ENCODE measurements around the gene ARHGEF11.
"Not testable (repeated sequence)": the region's sequence is repeated elsewhere in the genome, so short reads cannot be mapped to it uniquely, and the experiment has no call there.

The ARHGEF11 gene

DNA sequence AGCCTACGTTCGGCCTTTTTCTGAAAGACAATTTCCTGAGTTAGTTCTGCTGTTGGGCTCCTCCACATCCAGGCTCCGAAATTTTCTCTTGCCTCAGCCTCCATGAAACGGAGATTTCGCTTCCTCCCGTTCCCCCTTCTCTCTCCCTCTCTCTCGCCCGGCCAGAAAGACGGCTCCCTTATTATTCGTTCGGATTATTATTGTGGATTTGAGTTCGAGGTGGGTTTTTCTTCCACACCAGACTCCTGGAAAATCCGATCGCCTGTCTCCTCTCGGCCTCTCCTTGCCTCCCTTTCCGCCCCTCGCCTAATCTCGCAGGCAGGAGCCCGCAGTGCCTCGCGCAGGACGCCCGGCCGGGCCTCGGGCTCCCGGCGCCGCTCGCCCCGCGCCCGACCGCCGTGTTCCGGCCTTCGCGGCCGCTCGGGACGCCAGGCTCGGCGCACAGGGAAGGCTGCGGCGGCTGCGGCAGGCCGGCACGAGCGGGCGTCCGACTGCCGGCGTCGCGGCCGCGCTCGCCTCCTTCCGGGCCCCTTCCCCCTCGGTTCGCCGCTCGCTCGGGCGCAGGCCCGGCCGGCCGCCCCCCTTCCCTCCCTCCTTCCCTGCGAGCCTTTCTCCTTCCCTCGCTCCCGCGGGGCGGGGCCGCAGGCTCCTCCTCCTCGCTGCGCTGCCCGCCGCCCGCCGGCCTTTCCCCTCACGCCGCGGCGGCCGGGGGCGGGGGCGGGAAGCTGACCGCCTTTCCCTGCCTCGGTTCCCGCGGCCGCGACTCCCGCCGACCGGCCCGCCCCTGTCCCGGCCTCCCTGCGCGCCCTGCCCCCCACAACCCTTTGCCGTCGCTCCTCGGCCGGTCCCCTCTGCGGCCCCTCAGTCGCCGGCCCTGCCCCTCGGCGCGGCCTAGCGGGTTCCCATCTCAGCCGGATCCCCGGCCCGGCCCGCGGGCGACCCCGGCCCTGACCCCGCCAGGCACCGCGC lies at the start of gene ARHGEF11:
ARHGEF11 (minus strand) TSS at position 493 of the 969 bp plus-strand sequence. CDS start 1,412 bp downstream, outside the sequence.
- DNase-seq: peak in 3 of 6 experiments; percentile 6 to 37 (median 10)

GRCh38 chr1:157095091-157095490 lies 49.5 kb upstream of the ARHGEF11 start:
- DNase-seq: no peak

GRCh38 chr1:157092831-157093230 lies 47.3 kb upstream of the ARHGEF11 start:
- no peak for DNase-seq

- no peak for DNase-seq
Measured at GRCh38 chr1:157091668-157092273, 46.2 kb upstream of the ARHGEF11 start.

DNA sequence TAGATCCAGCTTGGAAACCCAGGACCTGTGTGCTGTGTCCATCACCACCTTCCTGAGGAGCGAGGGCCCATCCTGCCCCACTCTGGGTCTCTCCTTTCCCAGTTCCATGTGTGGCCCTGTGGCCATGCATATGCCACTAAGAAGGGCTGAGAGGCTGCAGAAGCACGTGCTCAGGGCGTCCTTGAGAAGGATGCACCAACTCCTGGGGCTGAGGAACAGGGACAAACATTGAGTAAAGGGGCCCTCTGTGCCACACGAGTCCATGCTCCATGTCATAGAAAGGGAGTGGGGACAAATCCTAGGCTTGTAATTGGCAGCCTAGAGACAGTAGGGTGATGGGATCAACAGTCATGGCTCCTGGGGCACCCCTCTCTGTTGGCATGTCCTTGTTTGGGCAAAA lies 45.6 kb upstream of the ARHGEF11 start:
- no peak for DNase-seq

- DNase-seq: no peak
Measured at GRCh38 chr1:157090771-157091170, 45.2 kb upstream of the ARHGEF11 start.

DNA sequence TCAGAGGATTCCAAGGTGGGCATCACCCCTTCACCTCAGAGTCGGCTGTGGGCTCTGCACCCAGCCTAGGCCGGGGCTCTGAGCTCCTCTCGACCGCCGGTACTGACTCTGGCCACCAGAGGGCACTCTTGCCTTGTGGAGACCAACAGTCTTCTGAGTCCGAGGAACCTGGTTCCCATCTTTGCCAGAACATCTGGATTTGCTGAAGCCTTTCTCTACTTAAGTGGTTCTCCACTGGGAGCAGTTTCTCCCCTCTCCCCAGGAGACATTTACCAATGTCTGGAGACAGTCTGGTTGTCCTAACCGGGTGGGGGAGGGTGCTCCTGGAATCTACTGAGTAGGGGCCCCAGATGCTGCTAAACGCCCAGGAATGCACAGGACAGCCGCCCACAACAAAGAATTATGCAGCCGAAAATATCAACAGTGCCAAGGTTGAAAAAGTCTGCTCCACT lies 44.7 kb upstream of the ARHGEF11 start:
- peak; percentile 49 to 86 (median 78) for DNase-seq

DNA sequence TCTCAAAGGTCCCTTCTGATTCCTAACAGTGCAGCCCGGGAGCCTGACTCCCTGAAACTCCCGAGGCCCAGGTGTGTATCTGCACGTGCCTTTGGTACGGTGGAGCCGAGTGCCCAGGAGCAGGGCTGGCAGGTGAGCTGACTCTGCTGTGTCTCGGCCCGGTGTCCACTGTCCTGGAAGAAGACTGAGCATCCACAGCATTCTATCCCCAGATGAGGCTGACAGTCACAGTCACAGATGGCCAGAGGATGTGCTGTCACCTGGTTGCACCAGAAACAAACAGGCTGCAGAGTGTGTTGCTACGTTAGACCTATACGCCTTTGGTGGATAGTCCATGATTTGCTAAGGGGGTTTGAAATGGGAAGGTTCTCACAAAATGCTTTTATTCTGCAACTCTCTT lies 44.2 kb upstream of the ARHGEF11 start:
- no peak for DNase-seq

DNA sequence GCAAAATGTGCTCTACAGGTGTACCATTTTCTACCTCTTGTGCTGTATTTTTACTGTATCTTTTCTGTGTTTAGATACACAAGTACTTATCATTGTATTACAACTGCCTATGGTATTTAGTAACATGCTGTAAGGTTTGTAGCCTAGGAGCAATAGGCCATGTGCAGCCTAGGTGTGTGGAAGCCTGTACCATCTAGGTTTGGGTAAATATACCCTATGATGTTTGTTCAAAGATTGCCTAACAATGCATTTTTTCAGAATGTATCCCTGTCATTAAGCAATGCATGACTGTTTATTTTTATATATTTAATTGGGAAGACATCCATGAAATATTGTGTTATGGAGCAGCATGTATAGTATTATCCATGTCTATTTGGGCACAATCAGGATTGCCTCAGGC lies 43.1 kb upstream of the ARHGEF11 start:
- no peak for DNase-seq

- no peak for DNase-seq
Measured at GRCh38 chr1:157087030-157087429, 41.5 kb upstream of the ARHGEF11 start.

GRCh38 chr1:157086299-157086698 lies 40.8 kb upstream of the ARHGEF11 start:
- no peak for DNase-seq

DNA sequence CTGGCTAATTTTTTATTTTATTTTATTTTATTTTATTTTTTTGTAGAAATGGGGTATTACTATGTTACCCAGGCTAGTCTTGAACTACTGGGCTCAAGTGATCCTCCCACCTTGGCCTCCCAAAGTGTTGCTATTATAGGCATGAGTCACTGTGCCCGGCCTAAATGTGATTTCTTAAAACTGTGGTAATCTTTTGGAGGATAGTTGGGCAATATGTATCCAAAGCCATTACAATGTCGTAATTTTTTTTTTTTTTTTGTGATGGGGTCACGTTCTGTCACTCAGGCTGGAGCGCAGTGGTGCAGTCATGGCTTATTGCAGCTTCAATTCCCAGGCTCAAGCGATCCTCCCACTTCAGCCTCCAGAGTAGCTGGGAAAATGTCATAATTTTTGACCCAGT lies 39.9 kb upstream of the ARHGEF11 start:
- no peak for DNase-seq

DNA sequence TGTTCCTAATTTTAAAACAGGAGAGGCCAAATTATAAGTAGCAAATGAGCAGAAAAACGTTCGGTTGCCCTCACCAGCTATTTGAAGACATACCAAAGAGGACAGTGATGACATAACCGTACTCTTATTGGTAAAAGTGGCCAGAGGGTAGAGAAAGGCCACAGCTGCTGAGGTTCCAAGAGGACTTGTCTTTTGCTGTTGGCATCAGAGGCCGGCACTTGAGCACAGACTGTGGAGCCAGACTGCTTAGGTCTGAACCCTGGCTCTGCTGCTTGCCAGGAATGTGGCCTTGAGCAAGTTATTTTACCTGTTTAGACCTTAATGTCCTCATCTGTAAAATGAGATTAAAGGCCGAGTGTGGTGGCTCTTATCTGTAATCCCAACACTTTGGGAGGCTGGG lies 39.2 kb upstream of the ARHGEF11 start:
- DNase-seq: no peak

DNA sequence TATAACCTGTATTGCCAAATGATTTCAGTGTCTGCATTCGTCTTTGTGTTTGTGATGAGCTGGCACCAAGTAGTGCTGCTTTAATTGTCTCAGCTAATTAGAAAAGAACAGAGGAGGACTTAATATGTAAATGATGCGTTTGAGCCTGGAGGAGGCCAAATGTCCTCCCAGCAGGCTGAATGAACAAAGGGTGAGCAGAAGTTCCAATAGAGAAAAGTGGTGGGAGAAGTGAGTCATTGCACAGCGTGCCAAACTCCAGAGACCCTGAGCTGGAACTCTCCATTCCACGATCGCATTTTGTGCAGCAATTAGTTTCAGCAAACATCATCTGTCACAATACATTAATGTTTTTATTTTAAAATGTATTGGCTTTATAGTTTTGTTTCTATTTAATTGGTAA lies 36.2 kb upstream of the ARHGEF11 start:
- no peak for DNase-seq

- no peak for DNase-seq
Measured at GRCh38 chr1:157080714-157081113, 35.2 kb upstream of the ARHGEF11 start.

DNA sequence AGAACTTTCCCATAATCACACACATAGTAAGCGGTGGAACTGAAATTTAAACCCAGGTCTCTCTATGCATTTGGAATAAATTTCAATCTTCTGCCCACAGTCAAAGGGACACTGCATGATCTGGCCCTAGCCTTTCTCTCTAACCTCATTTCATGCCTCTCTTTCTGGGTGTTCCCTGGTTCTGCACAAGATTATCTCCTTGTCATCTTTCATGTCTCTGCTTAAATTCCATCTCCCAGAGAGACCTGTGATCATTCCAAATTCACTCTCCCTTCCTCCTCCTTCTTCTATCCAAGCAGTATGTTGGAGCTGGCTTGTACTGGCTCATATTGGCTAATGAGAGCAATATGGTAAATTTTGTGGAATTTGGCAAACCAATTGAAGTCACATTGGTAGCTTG lies 31.9 kb upstream of the ARHGEF11 start:
- DNase-seq: no peak

DNA sequence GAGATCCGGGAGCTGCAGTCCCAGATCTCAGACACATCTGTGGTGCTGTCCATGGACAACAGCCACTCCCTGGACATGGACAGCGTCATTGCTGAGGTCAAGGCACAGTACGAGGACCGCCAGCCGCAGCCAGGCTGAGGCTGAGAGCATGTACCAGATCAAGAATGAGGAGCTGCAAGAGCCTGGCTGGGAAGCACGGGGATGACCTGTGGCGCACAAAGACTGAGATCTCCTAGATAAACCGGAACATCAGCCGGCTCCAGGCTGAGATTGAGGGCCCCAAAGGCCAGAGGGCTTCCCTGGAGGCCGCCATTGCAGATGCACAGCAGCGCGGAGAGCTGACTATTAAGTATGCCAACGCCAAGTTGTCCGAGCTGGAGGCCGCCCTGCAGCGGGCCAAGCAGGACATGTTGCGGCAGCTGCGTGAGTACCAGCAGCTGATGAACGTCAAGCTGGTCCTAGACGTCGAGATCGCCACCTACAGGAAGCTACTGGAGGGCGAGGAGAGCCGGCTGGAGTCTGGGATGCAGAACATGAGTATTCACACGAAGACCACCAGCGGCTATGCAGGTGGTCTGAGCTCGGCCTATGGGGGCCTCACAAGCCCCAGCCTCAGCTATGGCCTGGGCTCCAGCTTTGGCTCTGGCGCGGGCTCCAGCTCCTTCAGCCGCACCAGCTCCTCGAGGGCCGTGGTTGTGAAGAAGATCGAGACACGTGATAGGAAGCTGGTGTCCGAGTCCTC lies 28.6 kb upstream of the ARHGEF11 start:
- DNase-seq: peak in 2 of 6 experiments; percentile 8 to 12

DNA sequence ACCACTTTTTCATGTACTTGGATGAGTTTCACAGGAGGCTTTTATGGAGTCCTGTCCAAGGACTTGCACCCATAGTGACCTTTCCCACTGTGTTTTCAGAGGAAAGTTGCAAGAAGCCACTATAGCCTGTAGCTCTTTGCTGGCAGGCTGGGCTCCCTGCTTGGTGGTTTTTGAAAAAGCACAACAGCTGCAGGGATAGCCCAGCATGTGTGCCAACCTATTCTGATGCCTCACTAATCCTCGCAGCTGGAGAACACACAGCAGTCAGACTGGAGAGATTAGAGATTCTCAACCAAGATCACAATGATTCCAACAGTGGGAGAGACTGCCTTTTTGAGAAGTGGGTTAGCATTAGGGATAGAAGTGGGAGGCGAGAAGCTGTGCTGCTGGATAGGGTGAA lies 24.1 kb upstream of the ARHGEF11 start:
- DNase-seq: no peak

GRCh38 chr1:157059241-157059640 lies 13.7 kb upstream of the ARHGEF11 start:
- not testable (repeated sequence) for DNase-seq

DNA sequence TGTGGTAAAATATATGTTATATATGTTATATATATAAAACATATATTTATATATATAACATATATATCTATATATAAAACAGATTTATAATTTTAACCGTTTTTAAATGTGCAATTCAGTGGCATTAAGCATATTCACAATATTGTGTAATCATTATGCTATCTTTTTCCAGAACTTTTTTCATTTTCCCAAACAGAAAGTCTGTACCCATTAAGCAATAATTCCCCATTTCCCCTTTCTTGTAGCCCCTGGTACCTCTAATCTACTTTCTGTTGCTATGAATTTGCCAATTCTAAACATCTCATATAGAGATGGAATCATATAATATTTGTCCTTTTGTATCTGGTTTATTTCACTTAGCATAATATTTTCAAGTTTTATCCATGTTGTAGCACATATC lies 10.7 kb upstream of the ARHGEF11 start:
- DNase-seq: no peak

DNA sequence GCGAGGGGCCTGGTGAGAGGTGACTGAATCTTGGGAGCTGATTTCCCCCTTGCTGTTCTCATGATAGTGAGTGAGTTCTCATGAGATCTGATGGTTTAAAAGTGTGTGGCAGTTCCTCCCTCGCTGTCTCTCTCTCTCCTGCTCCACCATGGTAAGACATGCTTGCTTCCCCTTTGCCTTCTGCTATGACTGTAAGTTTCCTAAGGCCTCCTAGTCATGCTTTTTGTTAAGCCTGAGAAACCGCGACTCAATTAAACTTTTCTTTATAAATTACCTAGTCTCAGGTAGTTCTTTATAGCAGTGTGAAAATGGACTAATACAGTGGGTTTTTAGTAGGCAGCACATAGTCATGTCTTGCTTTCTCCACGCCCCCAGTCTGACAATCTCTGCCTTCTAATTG lies 10.2 kb upstream of the ARHGEF11 start:
- DNase-seq: not testable (repeated sequence)

- no peak for DNase-seq
Measured at GRCh38 chr1:157050836-157051235, 5.3 kb upstream of the ARHGEF11 start.

DNA sequence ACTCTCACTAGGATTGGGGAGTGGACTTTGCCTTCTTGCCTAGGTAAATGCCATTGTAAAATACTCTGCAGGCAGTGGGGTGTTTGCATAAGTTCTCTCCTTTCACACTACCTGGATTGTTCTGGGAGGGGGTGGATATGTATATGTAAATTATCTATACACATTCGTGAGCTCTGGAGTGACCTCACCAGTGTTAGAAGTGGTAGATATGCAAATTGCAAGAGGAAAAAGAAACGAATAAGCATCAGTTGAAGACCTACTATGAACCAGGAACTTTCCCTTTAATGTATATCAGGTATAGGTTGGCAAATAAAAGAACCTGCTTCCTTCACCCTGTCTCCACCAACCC lies 1.5 kb upstream of the ARHGEF11 start:
- DNase-seq: no peak

Data from stimulated activated naive CD4-positive, alpha-beta T cell (primary cell).